ENCODE results near the gene TRPM8. TPM values are rescaled to one million over a fixed set of nuclear protein-coding genes. Genes with fewer than 3 reads are reported as not detected.

The TRPM8 gene
- total RNA-seq, 1 donor from 2014 or later: not detected

- H3K4me3 Mint-ChIP-seq: no peak overlapping the region
- no peak overlapping the region for H3K27ac Mint-ChIP-seq
- no peaks in the 10 kb centered on the region for H3K36me3 Mint-ChIP-seq
- DNase-seq (ENCODE audit: low spot score in 2 of 2, unreplicated experiment in 2 of 2): no peak
- H3K9me3 Mint-ChIP-seq: no peaks in the 10 kb centered on the region
- H3K4me1 Mint-ChIP-seq: peaks cover 10% of the 10 kb centered on the region
- peaks cover 11% of the 10 kb centered on the region for H3K27me3 Mint-ChIP-seq (ENCODE audit: low read depth)
- no peak for TF ChIP-seq CTCF (IDR thresholded peaks at IDR 0.05; ENCODE audit: unreplicated experiment)
These were observed 79.3 kb downstream of the TRPM8 start for GRCh38 chr2:233996461-233996860.

- peaks cover 3% of the 10 kb centered on the region for H3K4me1 Mint-ChIP-seq
- no peak for DNase-seq (ENCODE audit: low spot score in 2 of 2, unreplicated experiment in 2 of 2)
- TF ChIP-seq CTCF (IDR thresholded peaks at IDR 0.05; ENCODE audit: unreplicated experiment): no peak
- H3K4me3 Mint-ChIP-seq: no peak overlapping the region
- H3K9me3 Mint-ChIP-seq: no peaks in the 10 kb centered on the region
- no peak overlapping the region for H3K27ac Mint-ChIP-seq
- peaks cover 8% of the 10 kb centered on the region for H3K27me3 Mint-ChIP-seq (ENCODE audit: low read depth)
- no peaks in the 10 kb centered on the region for H3K36me3 Mint-ChIP-seq
These were observed 80.5 kb downstream of the TRPM8 start for GRCh38 chr2:233997707-233998106.

GRCh38 chr2:233999182-233999581, 82.0 kb downstream of the TRPM8 start:
- Mint-ChIP-seq H3K9me3 (no peaks in the 10 kb centered on the region), H3K27ac (no peak overlapping the region), H3K27me3 (ENCODE audit: low read depth) (peaks cover 18% of the 10 kb centered on the region), H3K4me1 (peaks cover 3% of the 10 kb centered on the region), H3K4me3 (no peak overlapping the region), H3K36me3 (no peaks in the 10 kb centered on the region)
- no peak for TF ChIP-seq CTCF (IDR thresholded peaks at IDR 0.05; ENCODE audit: unreplicated experiment)
- no peak for DNase-seq (ENCODE audit: low spot score in 2 of 2, unreplicated experiment in 2 of 2)

- H3K27ac Mint-ChIP-seq: no peak overlapping the region
- TF ChIP-seq CTCF (IDR thresholded peaks at IDR 0.05; ENCODE audit: unreplicated experiment): no peak
- peaks cover 7% of the 10 kb centered on the region for H3K4me1 Mint-ChIP-seq
- DNase-seq (ENCODE audit: low spot score in 2 of 2, unreplicated experiment in 2 of 2): no peak
- peaks cover 19% of the 10 kb centered on the region for H3K27me3 Mint-ChIP-seq (ENCODE audit: low read depth)
- no peaks in the 10 kb centered on the region for H3K9me3 Mint-ChIP-seq
- H3K4me3 Mint-ChIP-seq: no peak overlapping the region
- no peaks in the 10 kb centered on the region for H3K36me3 Mint-ChIP-seq
These were observed 84.4 kb downstream of the TRPM8 start for GRCh38 chr2:234001380-234002160.

GRCh38 chr2:234002281-234002680, 85.1 kb downstream of the TRPM8 start:
- TF ChIP-seq CTCF (IDR thresholded peaks at IDR 0.05; ENCODE audit: unreplicated experiment): no peak
- peaks cover 20% of the 10 kb centered on the region for H3K27me3 Mint-ChIP-seq (ENCODE audit: low read depth)
- no peaks in the 10 kb centered on the region for H3K9me3 Mint-ChIP-seq
- H3K27ac Mint-ChIP-seq: no peak overlapping the region
- DNase-seq (ENCODE audit: low spot score in 2 of 2, unreplicated experiment in 2 of 2): no peak
- no peak overlapping the region for H3K4me3 Mint-ChIP-seq
- H3K36me3 Mint-ChIP-seq: no peaks in the 10 kb centered on the region
- peaks cover 9% of the 10 kb centered on the region for H3K4me1 Mint-ChIP-seq
